ENCODE results near the gene KCNB1. TPM values are rescaled to one million over a fixed set of nuclear protein-coding genes. Genes with fewer than 3 reads are reported as not detected.

Gene KCNB1
- total RNA-seq, 1 experiment from 2014 or later: 0.68 TPM

DNA sequence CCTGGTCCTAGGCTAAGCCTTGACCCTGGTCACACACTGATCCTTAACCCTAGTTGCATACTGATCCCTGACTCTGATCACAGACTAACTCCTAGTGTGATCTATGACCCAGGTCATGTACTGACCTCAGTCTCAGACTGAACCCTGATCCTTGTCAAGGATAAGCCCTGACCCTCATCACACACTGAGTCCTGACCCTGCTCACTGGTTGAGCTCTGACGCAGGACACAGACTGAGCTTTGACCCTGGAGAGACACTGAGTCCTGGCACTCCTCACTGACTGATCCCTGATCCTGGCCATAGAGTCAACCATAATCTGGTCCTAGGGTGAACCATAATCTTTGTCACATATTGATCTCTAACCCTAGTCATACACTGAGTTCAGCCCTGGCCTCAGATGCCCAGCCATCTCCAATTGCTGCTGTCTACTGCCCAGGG, 37.9 kb downstream of the KCNB1 start:
- H3K27ac ChIP-seq (ENCODE audit: insufficient read length, low read depth, low read length): no peak overlapping the region
- no peaks in the 10 kb centered on the region for H3K79me2 ChIP-seq (ENCODE audit: insufficient read depth, low read length)
- TF ChIP-seq CTCF (conservative IDR thresholded peaks at IDR 0.05): no peak
- H2BK20ac ChIP-seq (ENCODE audit: low read depth, low read length, poor library complexity, severe bottlenecking): no peak overlapping the region
- H3K9me3 Mint-ChIP-seq: no peaks in the 10 kb centered on the region
- no peak overlapping the region for H2BK15ac ChIP-seq (ENCODE audit: low read depth, low read length)
- no peaks in the 10 kb centered on the region for H3K27me3 ChIP-seq (ENCODE audit: insufficient read depth, low read length)
- no peaks in the 10 kb centered on the region for H3K27me3 Mint-ChIP-seq (ENCODE audit: low read depth)
- H4K5ac ChIP-seq (ENCODE audit: insufficient read length, low read depth, low read length): no peak overlapping the region
- H3K4me1 ChIP-seq (ENCODE audit: insufficient read depth, low read length): no peaks in the 10 kb centered on the region; the same call in 1 of the 2 replicates
- no peak for DNase-seq
- H3K18ac ChIP-seq (ENCODE audit: insufficient read length, low read depth, low read length): no peak overlapping the region
- WGBS (ENCODE audit: extremely low coverage, insufficient read length, low lambda C conversion rate): no CpG with 5 or more reads among the region's 1 CpG
- peak overlapping the region in 2 of 3 experiments; percentile 9 to 78; a peak in 2 of 7 replicates for H3K27ac Mint-ChIP-seq
- no peak overlapping the region for H3K9ac ChIP-seq (ENCODE audit: extremely low read depth, insufficient read length, low read length)
- no peak overlapping the region for H2BK5ac ChIP-seq (ENCODE audit: insufficient read length, low read length)
- H4K20me1 ChIP-seq (ENCODE audit: control insufficient read depth, insufficient read depth, insufficient read length): no peaks in the 10 kb centered on the region
- H2BK120ac ChIP-seq (ENCODE audit: low read depth, low read length, poor library complexity, severe bottlenecking): no peak overlapping the region
- H3K4me3 Mint-ChIP-seq: no peak overlapping the region
- H3K14ac ChIP-seq (ENCODE audit: insufficient read depth, low read length): no peak overlapping the region
- H3K4me2 ChIP-seq (ENCODE audit: insufficient read depth, insufficient read length, low read length): no peak overlapping the region
- H3K23ac ChIP-seq (ENCODE audit: insufficient read length, low read depth, low read length): no peak overlapping the region
- H3K4me1 Mint-ChIP-seq: peaks cover 31 to 43% of the 10 kb centered on the region in 2 experiments
- H3T11ph ChIP-seq (ENCODE audit: low read length): no peak overlapping the region
- no peak overlapping the region for H3K56ac ChIP-seq (ENCODE audit: insufficient read length, low read depth, low read length)
- H2AK5ac ChIP-seq (ENCODE audit: insufficient read length, low read length): no peak overlapping the region
- no peak overlapping the region for H2BK12ac ChIP-seq (ENCODE audit: insufficient read length, low read depth, low read length)
- no peaks in the 10 kb centered on the region for H3K9me3 ChIP-seq (ENCODE audit: control insufficient read depth, low read depth, low read length)
- H3K23me2 ChIP-seq (ENCODE audit: insufficient read length, low read depth, low read length, poor library complexity, severe bottlenecking): no peaks in the 10 kb centered on the region
- H2AFZ ChIP-seq (ENCODE audit: low read length): no peak overlapping the region
- no peak overlapping the region for H3K4ac ChIP-seq (ENCODE audit: low read depth, low read length)
- no peak overlapping the region for H4K8ac ChIP-seq (replicated peaks; ENCODE audit: insufficient read length, low read depth, low read length)
- 0 out of 7 replicates have a peak, but pooled peaks cover 0 to 5% (median 0%) of the 10 kb centered on the region in 3 experiments for H3K36me3 Mint-ChIP-seq (ENCODE audit: insufficient read depth in 1 of 3, low read depth in 3 of 3)
- no peaks in the 10 kb centered on the region for H3K79me1 ChIP-seq (ENCODE audit: insufficient read depth, low read depth, low read length, poor library complexity, severe bottlenecking)
- no peak overlapping the region for H4K91ac ChIP-seq (ENCODE audit: insufficient read length, low read depth, low read length)

All from H9 (cell line).